Caki2 (cell line): Measurements from ENCODE around the gene SNRPN. TPM values are rescaled to one million over a fixed set of nuclear protein-coding genes. Genes with fewer than 3 reads are reported as not detected.
"Not testable (repeated sequence)": the region's sequence is repeated elsewhere in the genome, so short reads cannot be mapped to it uniquely, and the experiment has no call there.

ENCODE experiments used
- DNase-seq: peaks from one replicate; pipeline ENCODE4 v3.0.0-alpha.2; 2015; ENCODE audit warnings: low read depth
- in situ Hi-C: cut with HindIII; loops from 2 replicates; pipeline ENCODE4 v1.10.0; 2016; ENCODE audit warnings: low sequenced_read_pairs, low pct_unique_long_range_greater_than_20kb, mixed read lengths
- total RNA-seq: library from RNA; depleted of rRNA; stranded (reverse); fragments of >200 nt; shearing (Covaris generic); gene quantifications from 2 replicates; pipeline ENCODE4 v1.2.3, GENCODE V29; 2014; ENCODE audit warnings: low replicate concordance; rRNA removed

The SNRPN gene
- total RNA-seq, 1 experiment from 2014 or later = 128 TPM

GRCh38 chr15:24961967-24962366 lies 7.2 kb downstream of the SNRPN start:
- in situ Hi-C loops = no loop called here
- DNase-seq = no peak

GRCh38 chr15:24962880-24963279 lies 8.1 kb downstream of the SNRPN start:
- DNase-seq = no peak
- in situ Hi-C loops = no loop called here

- in situ Hi-C loops = no loop called here
- DNase-seq = no peak
These were observed 11.7 kb downstream of the SNRPN start for GRCh38 chr15:24966364-24967103.

- in situ Hi-C loops = no loop called here
- DNase-seq = no peak
These were observed 16.3 kb downstream of the SNRPN start for GRCh38 chr15:24971052-24971451.

GRCh38 chr15:24971772-24972171 lies 17.0 kb downstream of the SNRPN start:
- no peak for DNase-seq
- in situ Hi-C loops = no loop called here

GRCh38 chr15:24972707-24973106 lies 17.9 kb downstream of the SNRPN start:
- in situ Hi-C loops, DNase-seq: not testable (repeated sequence)

- no peak for DNase-seq
- in situ Hi-C loops = no loop called here
These were observed 22.1 kb downstream of the SNRPN start for GRCh38 chr15:24976932-24977331.

GRCh38 chr15:24977686-24978085 lies 22.9 kb downstream of the SNRPN start:
- in situ Hi-C loops = no loop called here
- no peak for DNase-seq

- in situ Hi-C loops = no loop called here
- DNase-seq = no peak
These were observed 30.4 kb downstream of the SNRPN start for GRCh38 chr15:24985224-24985623.

GRCh38 chr15:24986653-24987052 lies 31.9 kb downstream of the SNRPN start:
- in situ Hi-C loops = no loop called here
- no peak for DNase-seq

GRCh38 chr15:25019434-25019833 lies 64.6 kb downstream of the SNRPN start:
- in situ Hi-C loops = no loop called here
- no peak for DNase-seq

GRCh38 chr15:25022233-25022632 lies 67.4 kb downstream of the SNRPN start:
- DNase-seq = no peak

More at GRCh38 chr15:25022233-25022632, 67.4 kb downstream of the SNRPN start:
- in situ Hi-C loops = no loop called here

Other genes with a start within 250 kb of the SNRPN start
- gene SNURF, start within 50 bp of the SNRPN start, total RNA-seq = not detected in 2 replicates